Measurements from ENCODE around the gene EPS15.

DNA sequence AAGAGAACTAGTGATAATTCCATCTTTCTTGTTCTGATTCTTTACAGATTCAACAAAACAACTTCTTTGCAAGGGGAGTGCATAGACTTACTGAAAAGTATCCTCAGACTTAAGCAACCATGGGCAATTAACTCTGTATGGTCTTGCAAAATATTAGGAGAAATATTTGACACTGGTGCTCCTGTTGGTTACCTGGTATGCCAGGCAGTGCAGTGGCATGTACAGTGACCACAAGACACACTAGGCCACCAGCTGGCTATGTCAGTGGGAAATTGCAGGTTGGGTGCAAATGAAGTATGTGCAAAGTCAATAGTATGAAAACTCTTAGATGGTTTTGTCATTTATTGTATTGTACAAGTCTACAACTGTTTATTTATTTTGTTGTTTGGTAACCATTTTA, 34.5 kb downstream of the EPS15 start:
- TF ChIP-seq, protein P1, sequence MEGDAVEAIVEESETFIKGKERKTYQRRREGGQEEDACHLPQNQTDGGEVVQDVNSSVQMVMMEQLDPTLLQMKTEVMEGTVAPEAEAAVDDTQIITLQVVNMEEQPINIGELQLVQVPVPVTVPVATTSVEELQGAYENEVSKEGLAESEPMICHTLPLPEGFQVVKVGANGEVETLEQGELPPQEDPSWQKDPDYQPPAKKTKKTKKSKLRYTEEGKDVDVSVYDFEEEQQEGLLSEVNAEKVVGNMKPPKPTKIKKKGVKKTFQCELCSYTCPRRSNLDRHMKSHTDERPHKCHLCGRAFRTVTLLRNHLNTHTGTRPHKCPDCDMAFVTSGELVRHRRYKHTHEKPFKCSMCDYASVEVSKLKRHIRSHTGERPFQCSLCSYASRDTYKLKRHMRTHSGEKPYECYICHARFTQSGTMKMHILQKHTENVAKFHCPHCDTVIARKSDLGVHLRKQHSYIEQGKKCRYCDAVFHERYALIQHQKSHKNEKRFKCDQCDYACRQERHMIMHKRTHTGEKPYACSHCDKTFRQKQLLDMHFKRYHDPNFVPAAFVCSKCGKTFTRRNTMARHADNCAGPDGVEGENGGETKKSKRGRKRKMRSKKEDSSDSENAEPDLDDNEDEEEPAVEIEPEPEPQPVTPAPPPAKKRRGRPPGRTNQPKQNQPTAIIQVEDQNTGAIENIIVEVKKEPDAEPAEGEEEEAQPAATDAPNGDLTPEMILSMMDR (IDR thresholded peaks at IDR 0.05): no peak
- no peak for TF ChIP-seq EP300 (IDR thresholded peaks at IDR 0.05)

Measured in tibial nerve (tissue), 4 donors.